ENCODE measurements around the gene PSMC3.

The PSMC3 gene

GRCh38 chr11:47443028-47443700, 16.9 kb upstream of the PSMC3 start:
- no peak for DNase-seq (ENCODE audit: low read depth)

DNA sequence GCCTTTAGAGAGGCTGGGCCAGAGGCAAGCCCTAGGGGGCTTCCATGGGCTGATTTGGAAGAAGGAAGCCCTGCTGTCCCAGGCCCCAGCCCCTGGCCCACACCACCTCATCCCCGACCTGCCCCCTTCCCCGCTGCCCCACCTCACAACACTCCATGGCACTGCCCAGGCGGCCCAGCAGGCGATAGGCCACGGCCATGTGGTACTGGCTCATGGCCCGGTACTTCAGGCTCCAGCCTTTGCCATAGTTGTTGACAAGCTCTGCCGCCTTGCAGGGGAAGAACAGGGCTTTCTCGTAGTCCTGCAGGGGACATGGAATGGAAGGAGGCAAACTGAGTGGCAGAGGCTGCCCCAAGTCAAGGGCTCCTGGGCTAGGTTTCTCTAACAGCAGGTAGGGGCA, 16.3 kb upstream of the PSMC3 start:
- no peak for DNase-seq (ENCODE audit: low read depth)

DNA sequence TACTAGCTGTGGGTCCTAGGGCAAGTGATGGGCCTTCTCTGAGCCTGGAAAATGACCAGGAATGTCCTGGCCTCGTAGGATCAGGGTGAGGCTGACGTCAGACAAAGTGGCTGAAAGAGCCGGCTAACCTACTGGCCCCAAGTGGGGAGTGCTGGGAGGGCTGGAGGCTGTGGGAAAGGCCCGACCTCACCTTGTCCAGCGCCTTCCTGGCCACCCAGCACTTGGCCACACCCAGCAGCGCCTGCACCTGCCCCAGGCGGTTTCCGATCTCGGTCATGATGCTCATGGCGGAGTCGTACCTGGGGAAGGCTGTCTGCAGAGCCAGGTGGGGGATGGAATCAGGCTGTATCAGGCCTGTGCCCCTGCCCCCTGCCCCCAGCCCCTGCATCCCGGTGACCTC, 15.2 kb upstream of the PSMC3 start:
- DNase-seq (ENCODE audit: low read depth), result no peak

DNA sequence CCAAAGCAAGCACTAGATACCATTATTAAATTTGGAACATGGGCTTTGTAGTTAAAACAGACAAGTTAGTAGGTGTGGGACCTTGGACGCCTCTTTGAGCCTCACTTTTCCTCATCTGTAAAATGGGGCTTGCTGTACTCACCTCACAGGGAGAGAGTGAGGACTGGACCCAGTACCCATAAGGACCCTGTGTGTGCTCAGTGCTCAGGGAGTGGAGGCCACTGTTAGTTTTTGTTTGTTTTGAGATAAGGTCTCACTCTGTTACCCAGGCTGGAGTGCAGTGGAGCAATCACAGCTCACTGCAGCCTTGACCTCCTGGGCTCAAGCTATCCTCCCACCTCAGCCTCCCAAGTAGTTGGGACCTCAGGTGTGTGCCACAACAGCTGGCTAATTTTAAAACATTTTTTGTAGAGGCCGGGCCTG, 13.8 kb upstream of the PSMC3 start:
- no peak for DNase-seq (ENCODE audit: low read depth)

- no peak for DNase-seq (ENCODE audit: low read depth)
These were observed 12.5 kb upstream of the PSMC3 start for GRCh38 chr11:47438721-47439120.

DNA sequence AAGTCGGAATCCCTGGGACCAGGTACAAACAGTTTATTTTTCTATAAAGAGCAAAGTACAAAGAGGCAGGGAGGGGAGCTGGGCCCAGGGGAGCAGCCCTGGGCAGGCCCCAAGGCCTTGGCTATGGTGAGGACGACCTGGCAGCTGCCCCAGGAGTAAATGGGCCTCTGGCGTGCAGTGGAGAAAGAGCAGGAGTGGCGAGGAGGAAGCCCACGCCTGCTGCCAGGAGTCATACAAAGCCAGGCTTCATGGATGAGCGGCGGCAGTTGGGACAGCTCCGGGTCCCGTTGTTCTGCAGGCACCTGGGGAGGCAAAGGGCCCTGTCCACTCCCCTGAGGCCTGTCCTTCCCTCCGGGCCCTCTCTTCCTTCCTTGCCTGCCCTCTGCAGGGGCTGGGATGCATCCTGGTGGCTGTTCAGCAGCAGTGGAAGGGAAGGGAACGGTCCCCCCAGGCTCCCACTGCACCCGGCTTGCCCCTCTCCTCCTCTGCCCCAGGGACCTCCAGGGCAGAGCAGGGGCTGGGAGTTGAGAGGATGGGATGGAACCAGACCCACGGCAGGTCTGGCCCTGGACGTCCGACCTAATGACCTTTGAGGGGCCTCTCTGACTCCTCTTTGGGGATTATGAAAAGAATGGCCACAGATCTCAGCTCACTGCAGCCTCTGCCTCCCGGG, 11.6 kb upstream of the PSMC3 start:
- no peak for DNase-seq (ENCODE audit: low read depth)

GRCh38 chr11:47437218-47437745, 11.0 kb upstream of the PSMC3 start:
- DNase-seq (ENCODE audit: low read depth), result no peak

DNA sequence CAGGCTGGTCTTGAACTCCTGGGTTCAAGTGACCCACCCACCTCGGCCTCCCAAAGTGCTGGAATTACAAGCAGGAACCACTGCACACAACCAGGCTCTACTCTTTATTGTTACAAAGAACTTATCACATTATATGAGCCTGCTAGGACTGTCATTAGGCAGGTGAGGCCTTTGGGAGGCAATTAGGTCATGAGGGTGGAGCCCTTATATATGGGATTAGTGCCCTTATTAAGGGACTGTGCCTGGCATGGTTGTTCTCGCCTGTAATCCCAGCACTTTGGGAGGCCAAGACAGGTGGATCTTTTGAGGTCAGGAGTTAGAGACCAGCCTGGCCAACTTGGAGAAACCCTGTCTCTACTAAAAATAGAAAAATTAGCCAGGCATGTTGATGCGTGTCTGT, 10.5 kb upstream of the PSMC3 start:
- DNase-seq (ENCODE audit: low read depth), result no peak

DNA sequence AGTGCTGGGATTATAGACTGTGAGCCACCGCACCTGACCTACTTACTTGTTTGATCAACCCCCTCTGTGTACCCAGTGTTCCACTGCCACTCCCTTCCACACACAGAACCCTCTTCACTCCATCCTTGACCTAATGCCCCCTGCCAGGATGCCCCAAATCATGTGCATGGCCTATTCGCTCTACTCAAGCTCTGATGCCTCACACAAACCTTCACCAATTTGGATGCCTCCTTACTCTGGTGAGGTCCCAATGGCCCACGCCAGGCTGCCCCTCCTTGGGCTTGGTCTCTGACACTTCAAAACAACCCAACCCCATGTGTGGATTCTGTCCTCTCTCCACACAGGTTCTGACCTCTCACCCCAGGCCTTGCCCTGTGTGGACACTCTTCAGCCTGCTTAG, 9.4 kb upstream of the PSMC3 start:
- no peak for DNase-seq (ENCODE audit: low read depth)

DNA sequence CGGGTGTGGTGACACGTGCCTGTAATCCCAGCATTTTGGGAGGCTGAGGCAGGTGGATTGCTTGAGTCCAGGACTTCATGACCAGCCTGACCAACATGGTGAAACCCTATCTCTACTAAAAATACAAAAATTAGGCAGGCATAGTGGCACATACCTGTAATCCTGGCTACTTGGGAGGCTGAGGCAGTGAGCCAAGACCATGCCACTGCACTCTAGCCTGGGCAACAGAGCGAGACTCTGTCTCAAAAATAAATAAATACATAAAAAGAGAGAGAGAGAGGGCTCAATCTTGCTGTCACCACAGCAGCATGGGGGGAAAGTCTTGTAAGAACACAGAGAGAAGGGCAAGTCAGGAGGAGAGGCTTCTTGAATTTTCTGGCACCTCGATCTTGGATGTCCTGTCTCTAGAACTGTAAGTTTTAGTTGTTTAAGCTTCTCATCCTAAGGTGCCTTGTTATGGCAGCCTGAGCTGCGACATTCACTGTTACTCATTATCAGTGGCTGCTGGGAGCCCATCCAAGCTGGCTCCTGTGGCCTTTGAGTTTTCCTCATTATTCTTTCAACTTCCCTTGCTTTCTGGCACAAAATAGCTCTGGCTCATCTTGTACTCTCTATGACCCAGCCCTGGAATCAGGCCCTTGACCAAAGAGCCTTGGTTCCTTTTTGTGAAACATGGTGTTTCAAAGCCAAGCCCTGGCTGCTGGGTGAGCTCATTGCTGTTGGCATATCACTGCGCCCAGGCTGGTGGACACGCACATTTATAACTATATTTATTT, 8.0 kb upstream of the PSMC3 start:
- no peak for DNase-seq (ENCODE audit: low read depth)

DNA sequence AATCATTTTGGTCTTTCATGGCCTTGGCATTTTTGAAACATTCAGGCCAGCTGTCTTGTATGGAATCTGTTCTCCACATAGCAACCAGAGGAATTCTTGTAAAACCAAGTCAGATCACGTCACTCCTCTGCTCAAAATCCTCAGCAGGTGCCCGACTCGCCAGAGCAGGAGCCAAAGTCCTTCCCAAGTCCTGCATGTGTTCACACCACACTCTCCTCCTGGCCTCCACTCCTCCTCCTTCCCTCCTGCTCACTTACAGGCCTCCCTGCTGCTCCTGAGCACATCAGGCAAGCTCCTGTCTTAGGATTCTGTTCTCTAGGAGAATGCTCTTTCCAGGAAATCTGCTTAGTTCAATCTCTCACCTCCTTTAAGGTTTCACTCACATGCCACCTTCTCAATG, 6.9 kb upstream of the PSMC3 start:
- DNase-seq (ENCODE audit: low read depth), result no peak

DNA sequence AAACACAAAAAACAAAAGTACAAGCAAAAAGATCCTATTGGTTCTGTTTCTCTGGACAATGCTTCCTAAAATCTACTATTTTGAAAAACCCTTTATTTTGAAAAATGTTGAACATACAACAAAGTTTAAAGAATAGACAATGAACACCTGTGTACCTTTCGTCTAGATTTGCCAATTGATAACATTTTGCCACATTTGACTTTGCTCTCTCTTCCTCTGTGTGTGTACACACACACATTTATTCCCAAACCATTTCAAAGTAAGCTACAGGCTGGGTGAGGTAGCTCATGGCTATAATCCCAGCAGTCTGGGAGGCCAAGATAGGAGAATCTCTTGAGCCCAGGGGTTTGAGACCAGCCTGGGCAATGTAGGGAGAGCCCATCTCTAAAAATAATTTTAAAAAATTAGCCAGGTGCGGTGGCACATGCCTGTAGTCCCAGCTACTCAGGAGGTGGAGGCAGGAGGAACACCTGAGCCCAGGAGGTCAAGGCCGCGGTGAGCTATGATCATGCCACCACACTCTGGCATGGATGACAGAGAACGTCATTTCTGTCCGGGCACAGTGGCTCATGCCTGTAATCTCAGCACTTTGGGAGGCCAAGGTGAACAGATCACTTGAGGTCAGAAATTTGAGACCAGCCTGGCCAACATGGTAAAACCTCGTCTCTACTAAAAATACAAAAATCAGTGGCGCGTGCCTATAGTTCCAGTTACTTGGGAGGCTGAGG, 5.3 kb upstream of the PSMC3 start:
- DNase-seq (ENCODE audit: low read depth), result no peak

DNA sequence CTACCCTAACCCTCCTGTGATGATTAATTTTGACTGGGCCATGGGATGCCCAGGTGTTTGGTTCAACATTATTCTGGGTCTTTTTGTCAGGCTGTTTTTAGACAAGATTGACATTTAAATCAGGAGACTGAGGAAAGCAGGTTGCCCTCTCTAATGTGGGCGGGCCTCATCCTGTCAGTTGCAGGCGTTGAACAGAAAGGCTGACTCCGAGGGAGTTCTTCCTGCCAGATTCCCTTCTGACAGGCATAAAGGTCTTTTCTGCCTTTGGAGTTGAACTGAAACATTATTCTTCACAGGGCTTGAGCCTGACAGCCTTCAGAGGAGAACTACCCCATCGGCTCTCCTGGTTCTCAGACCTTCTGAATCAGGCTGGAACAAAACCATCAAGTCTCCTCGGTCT, 4.3 kb upstream of the PSMC3 start:
- DNase-seq (ENCODE audit: low read depth), result no peak

- no peak for DNase-seq (ENCODE audit: low read depth)
These were observed 628 bp downstream of the PSMC3 start for GRCh38 chr11:47425611-47426010.

DNA sequence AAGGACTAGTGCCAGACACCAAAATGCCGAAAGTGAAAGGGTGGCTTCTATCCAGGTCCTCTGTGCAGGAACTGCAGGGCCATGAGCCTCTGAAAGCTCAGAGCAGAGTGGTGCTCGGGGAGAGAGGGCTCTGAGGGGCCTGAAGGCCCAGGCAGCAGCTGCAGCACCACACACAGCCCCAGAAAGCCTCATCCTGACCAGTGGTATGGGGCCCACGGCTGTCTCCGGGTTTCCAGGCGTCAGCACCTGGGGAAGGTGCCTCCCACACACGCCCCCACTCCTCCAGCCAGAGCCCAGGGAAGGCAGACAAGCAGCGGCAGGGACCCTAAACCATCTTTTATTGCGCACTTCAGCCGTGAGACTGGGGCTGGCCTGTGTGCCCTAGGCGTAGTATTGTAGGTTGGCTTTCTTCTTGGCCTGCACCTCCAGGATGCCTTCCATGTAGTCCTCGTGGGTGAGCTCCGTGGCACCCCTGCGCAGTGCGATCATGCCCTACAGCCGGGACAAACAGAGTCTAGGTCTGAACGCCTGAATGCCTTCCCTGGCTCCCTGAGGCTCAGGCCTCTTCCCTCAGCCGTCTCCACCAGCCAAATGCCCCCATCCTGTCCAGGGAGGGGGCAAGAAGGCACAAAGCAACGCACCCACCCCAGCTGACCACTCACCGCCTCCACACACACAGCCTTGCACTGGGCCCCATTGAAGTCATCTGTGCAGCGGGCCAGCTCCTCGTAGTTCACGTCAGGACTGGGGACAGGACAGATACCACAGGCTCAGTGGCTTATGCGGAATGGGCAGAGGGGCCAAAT, 7.6 kb downstream of the PSMC3 start:
- no peak for DNase-seq (ENCODE audit: low read depth)

GRCh38 chr11:47417712-47418111, 8.5 kb downstream of the PSMC3 start:
- no peak for DNase-seq (ENCODE audit: low read depth)

GRCh38 chr11:47415949-47416472, 10.2 kb downstream of the PSMC3 start:
- DNase-seq (ENCODE audit: low read depth), result no peak

DNA sequence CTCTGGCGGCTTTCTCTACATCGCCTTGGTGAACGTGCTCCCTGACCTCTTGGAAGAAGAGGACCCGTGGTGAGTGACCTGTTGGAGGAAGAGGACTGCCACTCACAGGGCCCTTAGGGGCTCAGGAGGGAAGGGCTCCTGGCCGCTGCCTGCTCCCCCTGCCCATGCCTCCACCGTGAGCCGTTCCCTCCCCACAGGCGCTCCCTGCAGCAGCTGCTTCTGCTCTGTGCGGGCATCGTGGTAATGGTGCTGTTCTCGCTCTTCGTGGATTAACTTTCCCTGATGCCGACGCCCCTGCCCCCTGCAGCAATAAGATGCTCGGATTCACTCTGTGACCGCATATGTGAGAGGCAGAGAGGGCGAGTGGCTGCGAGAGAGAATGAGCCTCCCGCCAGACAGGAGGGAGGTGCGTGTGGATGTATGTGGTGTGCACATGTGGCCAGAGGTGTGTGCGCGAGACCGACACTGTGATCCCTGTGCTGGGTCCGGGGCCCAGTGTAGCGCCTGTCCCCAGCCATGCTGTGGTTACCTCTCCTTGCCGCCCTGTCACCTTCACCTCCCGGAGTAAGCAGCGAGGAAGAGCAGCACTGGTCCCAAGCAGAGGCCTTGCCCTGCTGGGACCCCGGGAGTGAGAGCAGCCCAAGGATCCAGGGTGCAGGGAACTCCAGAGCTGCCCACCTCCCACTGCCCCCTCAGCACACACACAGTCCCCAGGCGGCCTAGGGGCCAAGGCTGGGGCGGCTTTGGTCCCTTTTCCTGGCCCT, 11.0 kb downstream of the PSMC3 start:
- no peak for DNase-seq (ENCODE audit: low read depth)

DNA sequence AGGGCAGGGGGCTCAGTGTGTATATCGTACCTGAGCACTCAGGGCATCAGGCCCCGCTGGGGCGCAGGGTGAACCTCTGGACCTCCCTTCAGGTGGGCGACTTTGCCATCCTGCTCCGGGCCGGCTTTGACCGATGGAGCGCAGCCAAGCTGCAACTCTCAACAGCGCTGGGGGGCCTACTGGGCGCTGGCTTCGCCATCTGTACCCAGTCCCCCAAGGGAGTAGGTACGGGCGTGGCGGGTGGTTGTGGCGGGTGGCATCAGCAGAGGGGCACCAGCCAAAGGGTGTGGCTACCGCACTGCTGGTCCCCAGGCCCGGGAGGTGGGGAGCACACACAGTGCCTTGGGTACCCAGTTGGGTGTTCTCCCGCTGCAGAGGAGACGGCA, 11.6 kb downstream of the PSMC3 start:
- no peak for DNase-seq (ENCODE audit: low read depth)

DNA sequence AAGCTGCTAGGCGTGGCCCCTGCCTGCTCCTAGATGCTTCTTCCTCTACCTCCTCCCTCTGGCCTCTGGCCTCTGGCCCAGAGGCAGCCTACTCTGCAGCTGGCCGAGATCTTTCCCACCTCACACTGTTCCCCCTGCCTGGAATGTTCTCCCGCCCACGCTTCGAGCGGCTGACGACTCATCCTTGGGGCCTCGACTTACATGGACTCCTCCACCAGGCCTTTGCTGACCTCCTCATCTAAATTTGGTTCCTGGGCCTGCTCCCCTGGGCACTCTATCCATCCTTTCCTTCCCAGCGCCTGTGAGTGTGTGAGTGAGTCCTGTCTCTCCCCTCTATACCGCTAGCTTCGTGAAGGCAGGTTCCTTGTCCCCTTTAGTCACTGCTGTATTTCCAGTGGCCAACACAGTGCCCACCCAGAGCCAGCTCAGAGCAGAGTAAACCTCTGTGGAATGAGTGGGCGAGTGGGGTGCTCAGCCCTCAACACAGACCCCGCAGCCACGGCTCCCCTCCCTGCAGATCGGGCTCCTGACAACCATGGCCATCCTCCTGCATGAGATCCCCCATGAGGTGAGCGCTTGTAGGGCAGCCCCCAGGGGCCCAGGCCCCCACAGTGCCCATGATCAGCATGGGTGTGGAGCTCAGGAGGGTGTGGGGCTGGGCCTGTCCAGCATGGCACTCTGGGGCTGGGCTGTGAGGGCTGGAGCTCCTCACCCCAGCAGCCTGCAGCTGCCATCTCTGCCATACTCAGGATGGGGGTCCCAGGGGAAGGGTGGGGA, 12.1 kb downstream of the PSMC3 start:
- no peak for DNase-seq (ENCODE audit: low read depth)
